Dermis microvascular lymphatic vessel endothelial cell (primary cell): ENCODE measurements around the gene PRKCZ. TPM values are rescaled to one million over a fixed set of nuclear protein-coding genes. Genes with fewer than 3 reads are reported as not detected.

ENCODE experiments used
- DNase-seq, 2 donors: peaks; one replicate each; pipeline versions ENCODE4 v3.0.0 to v3.0.0-alpha.2; 2010; ENCODE audit warnings: low read depth in 2 of 2
- total RNA-seq: library from RNA; depleted of rRNA; stranded (reverse); fragments of >200 nt; gene quantifications from 2 replicates; pipeline ENCODE4 v1.2.1, GENCODE V29; 2014

Gene PRKCZ
- total RNA-seq, 1 donor from 2014 or later, result 24.0 TPM

GRCh38 chr1:2100780-2101108 is 50.5 kb downstream of the PRKCZ start:
- no peak for DNase-seq

- DNase-seq, result no peak
Measured at GRCh38 chr1:2101531-2101930, 51.3 kb downstream of the PRKCZ start.

- no peak for DNase-seq
Measured at GRCh38 chr1:2101946-2102345, 51.7 kb downstream of the PRKCZ start.

GRCh38 chr1:2102753-2103152 is 52.5 kb downstream of the PRKCZ start:
- DNase-seq, result no peak

GRCh38 chr1:2103266-2103900 is 53.2 kb downstream of the PRKCZ start:
- no peak for DNase-seq

- DNase-seq, result no peak
Measured at GRCh38 chr1:2103901-2104590, 53.8 kb downstream of the PRKCZ start.

GRCh38 chr1:2104621-2105427 is 54.6 kb downstream of the PRKCZ start:
- no peak for DNase-seq

GRCh38 chr1:2105781-2106524 is 55.7 kb downstream of the PRKCZ start:
- no peak for DNase-seq

- DNase-seq, result no peak
Measured at GRCh38 chr1:2106659-2107405, 56.6 kb downstream of the PRKCZ start.

- DNase-seq, result no peak
Measured at GRCh38 chr1:2107586-2108212, 57.5 kb downstream of the PRKCZ start.

- peak in 1 of 2 donors; percentile 19 for DNase-seq
Measured at GRCh38 chr1:2108213-2108876, 58.1 kb downstream of the PRKCZ start.

- no peak for DNase-seq
Measured at GRCh38 chr1:2108877-2109580, 58.8 kb downstream of the PRKCZ start.

GRCh38 chr1:2109581-2110021 is 59.4 kb downstream of the PRKCZ start:
- DNase-seq, result no peak

- DNase-seq, result no peak
Measured at GRCh38 chr1:2110191-2110737, 60.1 kb downstream of the PRKCZ start.

GRCh38 chr1:2110738-2111673 is 60.8 kb downstream of the PRKCZ start:
- no peak for DNase-seq

- DNase-seq, result no peak
Measured at GRCh38 chr1:2111674-2112035, 61.4 kb downstream of the PRKCZ start.

GRCh38 chr1:2112280-2112701 is 62.1 kb downstream of the PRKCZ start:
- no peak for DNase-seq

- no peak for DNase-seq
Measured at GRCh38 chr1:2113620-2114135, 63.5 kb downstream of the PRKCZ start.
